Naive thymus-derived CD8-positive, alpha-beta T cell (primary cell): Measurements from ENCODE around the gene TLR9. TPM values are rescaled to one million over a fixed set of nuclear protein-coding genes. Genes with fewer than 3 reads are reported as not detected.

Experiments
- ATAC-seq, 2 donors: fragments of 150-1000 bp; cut with Tn5 transposase in 1 of 2; sonication (Bioruptor Pico), chemical (Tn5 transposase) in 1 of 2; 1 replicate in 1 of 2; 2 replicates in 1 of 2; pipeline ENCODE4 v1.10.0; 2021; ENCODE audit warnings: mild to moderate bottlenecking in 2 of 2, moderate library complexity in 2 of 2
- POLR2A ChIA-PET: fragments of 350-600 bp; sonication (Branson Sonifier 250); formaldehyde crosslinking; loops from one replicate; lab custom pipeline; 2021; ENCODE audit warnings: antibody characterized with exemption; lab: Charles Lee
- DNase-seq, 10 donors: peaks; one replicate each; pipeline versions ENCODE4 v3.0.0 to v3.0.0-alpha.2; 2020 to 2022
- H3K27ac Mint-ChIP-seq, 10 donors: one replicate each; pipeline ENCODE4 v1.8.0; 2020 to 2022; ENCODE audit warnings: mild to moderate bottlenecking in 10 of 10, mixed read lengths in 10 of 10, moderate library complexity in 4 of 10, inconsistent platforms in 1 of 10
- H3K27me3 Mint-ChIP-seq, 5 donors: one replicate each; pipeline ENCODE4 v1.8.0; 2021 to 2022; ENCODE audit warnings: mixed read lengths in 5 of 5
- H3K36me3 Mint-ChIP-seq, 3 donors: one replicate each; pipeline ENCODE4 v1.8.0; 2020 to 2022; ENCODE audit warnings: mixed read lengths in 3 of 3, mild to moderate bottlenecking in 2 of 3, inconsistent platforms in 1 of 3
- H3K4me1 Mint-ChIP-seq, 4 donors: one replicate each; pipeline ENCODE4 v1.8.0; 2021 to 2022; ENCODE audit warnings: mixed read lengths in 4 of 4
- H3K4me3 Mint-ChIP-seq, 10 donors: one replicate each; pipeline ENCODE4 v1.8.0; 2020 to 2022; ENCODE audit warnings: mild to moderate bottlenecking in 10 of 10, mixed read lengths in 10 of 10, moderate library complexity in 6 of 10, inconsistent platforms in 1 of 10
- H3K9me3 Mint-ChIP-seq, 9 donors: one replicate each; pipeline ENCODE4 v1.8.0; 2020 to 2022; ENCODE audit warnings: mixed read lengths in 9 of 9, mild to moderate bottlenecking in 3 of 9, inconsistent platforms in 1 of 9, moderate library complexity in 1 of 9
- polyA plus RNA-seq, 3 donors: library from polyadenylated mRNA; unstranded; fragments of 300-500 nt; fragmentation: Illumina TruSeq; gene quantifications; one replicate each; pipeline ENCODE4 v1.2.3, GENCODE V29; 2021
- total RNA-seq, 8 experiments: library from RNA in 2 of 8; stranded (reverse) in 2 of 8; gene quantifications; one replicate each; pipeline ENCODE4 v1.2.3 and lab custom pipeline; 2021 to 2026

The TLR9 gene
- total and polyA plus RNA-seq, 5 experiments from 2014 or later: 2.4 to 2.8 TPM; not detected in 3

GRCh38 chr3:52222319-52223221, 2.9 kb downstream of the TLR9 start:
- Mint-ChIP-seq H3K36me3 (peaks cover 0 to 3% (median 0%) of the 10 kb centered on the region in 3 donors), H3K27ac (peak overlapping the region; percentile 80 to 97 (median 94)), H3K9me3 (no peaks in the 10 kb centered on the region), H3K27me3 (no peaks in the 10 kb centered on the region), H3K4me1 (peaks cover 45 to 97% (median 92%) of the 10 kb centered on the region in 4 donors), H3K4me3 (peak overlapping the region; percentile 77 to 92 (median 87))
- POLR2A ChIA-PET: interaction anchor here (0.5 to 58.8 kb wide), 13 partner anchors 10 to 236 kb away, joined by 3 to 1841 read pairs (median 3); partner anchors contain the start of genes ALAS1, DUSP7, GLYCTK and PPM1M
- ATAC-seq (no peak), DNase-seq (peak in 1 of 10 donors; percentile 61)

GRCh38 chr3:52221563-52222318, 3.7 kb downstream of the TLR9 start:
- H3K27ac Mint-ChIP-seq: peak overlapping the region; percentile 76 to 97 (median 94)
- POLR2A ChIA-PET: interaction anchor here (0.6 to 58.8 kb wide), 11 partner anchors 9 to 237 kb away, joined by 3 to 1841 read pairs (median 3); partner anchors contain the start of genes ALAS1, DUSP7, GLYCTK and PPM1M
- DNase-seq (peak; percentile 51 to 87 (median 70)), ATAC-seq (peak; percentile 73 to 79)
- H3K36me3 Mint-ChIP-seq: peaks cover 0 to 1% (median 0%) of the 10 kb centered on the region in 3 donors
- peak overlapping the region; percentile 77 to 92 (median 87) for H3K4me3 Mint-ChIP-seq
- no peaks in the 10 kb centered on the region for H3K27me3 Mint-ChIP-seq
- peaks cover 49 to 98% (median 95%) of the 10 kb centered on the region in 4 donors for H3K4me1 Mint-ChIP-seq
- no peaks in the 10 kb centered on the region for H3K9me3 Mint-ChIP-seq

- H3K27ac Mint-ChIP-seq: peak overlapping the region in 7 of 10 donors; percentile 50 to 96 (median 94)
- H3K9me3 Mint-ChIP-seq: no peaks in the 10 kb centered on the region
- H3K27me3 Mint-ChIP-seq: no peaks in the 10 kb centered on the region
- peak in 1 of 10 donors; percentile 51 for DNase-seq
- H3K4me3 Mint-ChIP-seq: peak overlapping the region; percentile 32 to 92 (median 87)
- no peak for ATAC-seq
- H3K4me1 Mint-ChIP-seq: peaks cover 46 to 98% (median 94%) of the 10 kb centered on the region in 4 donors
- POLR2A ChIA-PET: interaction anchor here (0.6 to 58.8 kb wide), 5 partner anchors 26 to 117 kb away, joined by 3 to 1841 read pairs (median 22); partner anchors contain the start of genes GLYCTK, PPM1M, TWF2 and WDR82
- H3K36me3 Mint-ChIP-seq: peaks cover 0 to 3% (median 0%) of the 10 kb centered on the region in 3 donors
These were observed 4.3 kb downstream of the TLR9 start for GRCh38 chr3:52221141-52221562.

- Mint-ChIP-seq H3K4me3 (peak overlapping the region; percentile 32 to 89 (median 73)), H3K36me3 (peaks cover 0 to 6% (median 2%) of the 10 kb centered on the region in 3 donors), H3K27me3 (no peaks in the 10 kb centered on the region), H3K9me3 (no peaks in the 10 kb centered on the region), H3K27ac (peak overlapping the region; percentile 75 to 92 (median 84)), H3K4me1 (peaks cover 41 to 96% (median 90%) of the 10 kb centered on the region in 4 donors)
- POLR2A ChIA-PET: interaction anchor here (0.9 to 58.8 kb wide), 5 partner anchors 30 to 118 kb away, joined by 3 to 1841 read pairs (median 22); partner anchors contain the start of genes GLYCTK, POC1A, PPM1M and TWF2
- ATAC-seq: peak; percentile 64 to 73
- DNase-seq: peak; percentile 74 to 92 (median 87)
These were observed 4.9 kb downstream of the TLR9 start for GRCh38 chr3:52220380-52221026.

- Mint-ChIP-seq H3K9me3 (no peaks in the 10 kb centered on the region), H3K27ac (peak overlapping the region; percentile 39 to 86 (median 76)), H3K27me3 (no peaks in the 10 kb centered on the region), H3K4me1 (peaks cover 41 to 86% (median 82%) of the 10 kb centered on the region in 4 donors), H3K4me3 (peak overlapping the region; percentile 19 to 89 (median 66)), H3K36me3 (peaks cover 0 to 20% (median 10%) of the 10 kb centered on the region in 3 donors)
- peak in 1 of 10 donors; percentile 56 for DNase-seq
- POLR2A ChIA-PET: interaction anchor here (0.6 to 58.8 kb wide), 6 partner anchors 31 to 1680 kb away, joined by 3 to 1841 read pairs (median 15); partner anchors contain the start of genes GLYCTK, PPM1M, TWF2 and WDR82
- no peak for ATAC-seq
These were observed 6.4 kb downstream of the TLR9 start for GRCh38 chr3:52218937-52219650.

GRCh38 chr3:52218454-52218853, 7.0 kb downstream of the TLR9 start:
- Mint-ChIP-seq H3K27me3 (no peaks in the 10 kb centered on the region), H3K4me3 (peak overlapping the region; percentile 46 to 89 (median 72)), H3K9me3 (no peaks in the 10 kb centered on the region), H3K4me1 (peaks cover 36 to 80% (median 76%) of the 10 kb centered on the region in 4 donors), H3K27ac (peak overlapping the region in 9 of 10 donors; percentile 71 to 94 (median 81)), H3K36me3 (peaks cover 3 to 26% (median 10%) of the 10 kb centered on the region in 3 donors)
- DNase-seq (peak in 2 of 10 donors; percentile 40 to 68), ATAC-seq (no peak)
- POLR2A ChIA-PET: interaction anchor here (0.6 to 58.8 kb wide), 5 partner anchors 17 to 549 kb away, joined by 3 to 1841 read pairs (median 7); partner anchors contain the start of genes GLYCTK, PPM1M, TWF2 and WDR82

GRCh38 chr3:52218026-52218425, 7.4 kb downstream of the TLR9 start:
- no peaks in the 10 kb centered on the region for H3K9me3 Mint-ChIP-seq
- ATAC-seq: no peak
- POLR2A ChIA-PET: interaction anchor here (0.6 to 58.8 kb wide), 6 partner anchors 9 to 549 kb away, joined by 3 to 1841 read pairs (median 6); partner anchors contain the start of genes GLYCTK, PPM1M, TWF2 and WDR82

GRCh38 chr3:52217409-52217805, 8.0 kb downstream of the TLR9 start:
- peaks cover 32 to 70% (median 65%) of the 10 kb centered on the region in 4 donors for H3K4me1 Mint-ChIP-seq
- ATAC-seq: peak in 1 of 2 donors; percentile 1
- no peaks in the 10 kb centered on the region for H3K27me3 Mint-ChIP-seq
- peaks cover 4 to 36% (median 10%) of the 10 kb centered on the region in 3 donors for H3K36me3 Mint-ChIP-seq
- peak in 1 of 10 donors; percentile 30 for DNase-seq
- POLR2A ChIA-PET: interaction anchor here (0.9 to 58.8 kb wide), 5 partner anchors 9 to 122 kb away, joined by 3 to 1841 read pairs (median 7); partner anchors contain the start of genes GLYCTK, PPM1M, TWF2 and WDR82
- peak overlapping the region; percentile 31 to 89 (median 72) for H3K4me3 Mint-ChIP-seq
- H3K9me3 Mint-ChIP-seq: no peaks in the 10 kb centered on the region
- peak overlapping the region; percentile 71 to 94 (median 84) for H3K27ac Mint-ChIP-seq

More at GRCh38 chr3:52218026-52218425, 7.4 kb downstream of the TLR9 start:
- peaks cover 32 to 76% (median 71%) of the 10 kb centered on the region in 4 donors for H3K4me1 Mint-ChIP-seq
- peak overlapping the region; percentile 46 to 89 (median 72) for H3K4me3 Mint-ChIP-seq
- H3K27ac Mint-ChIP-seq: peak overlapping the region in 9 of 10 donors; percentile 71 to 94 (median 86)
- DNase-seq: peak in 1 of 10 donors; percentile 26
- H3K36me3 Mint-ChIP-seq: peaks cover 4 to 30% (median 10%) of the 10 kb centered on the region in 3 donors
- H3K27me3 Mint-ChIP-seq: no peaks in the 10 kb centered on the region

- POLR2A ChIA-PET: interaction anchor here (0.9 to 58.8 kb wide), 6 partner anchors 10 to 193 kb away, joined by 3 to 1841 read pairs (median 6); partner anchors contain the start of genes GLYCTK, PPM1M, TWF2 and WDR82
- peak overlapping the region; percentile 31 to 89 (median 72) for H3K4me3 Mint-ChIP-seq
- peak overlapping the region; percentile 71 to 94 (median 88) for H3K27ac Mint-ChIP-seq
- ATAC-seq (peak; percentile 51 to 76), DNase-seq (peak in 3 of 10 donors; percentile 48 to 73 (median 52))
- no peaks in the 10 kb centered on the region for H3K27me3 Mint-ChIP-seq
- H3K4me1 Mint-ChIP-seq: peaks cover 28 to 63% (median 59%) of the 10 kb centered on the region in 4 donors
- H3K36me3 Mint-ChIP-seq: peaks cover 8 to 42% (median 14%) of the 10 kb centered on the region in 3 donors
- no peaks in the 10 kb centered on the region for H3K9me3 Mint-ChIP-seq
These were observed 8.6 kb downstream of the TLR9 start for GRCh38 chr3:52216585-52217408.
